ENCODE measurements around the gene RASGEF1C.

- no peak for TF ChIP-seq CTCF (IDR thresholded peaks at IDR 0.05)
- TF ChIP-seq POLR2A (IDR thresholded peaks at IDR 0.05), result no peak
- no peak for TF ChIP-seq POLR2AphosphoS5 (IDR thresholded peaks at IDR 0.05)
Measured at GRCh38 chr5:180206993-180207392, 2.0 kb downstream of the RASGEF1C start.
